B cell (primary cell): ENCODE results near the gene ATP13A5.

Experiments used
- CTCF ChIP-seq: fragments of 200-600 bp; IDR thresholded peaks from one replicate; pipeline ENCODE4 v1.8.0; 2022; ENCODE audit warnings: antibody characterized with exemption, mild to moderate bottlenecking
- EZH2 ChIP-seq: IDR thresholded peaks from 2 replicates; pipeline ENCODE4 v1.6.1; 2012; ENCODE audit warnings: borderline replicate concordance, low read depth, mild to moderate bottlenecking, moderate library complexity, low read length; ENCODE audit not compliant: insufficient read depth, poor library complexity, severe bottlenecking

- TF ChIP-seq EZH2 = no peak
- no peak for TF ChIP-seq CTCF
Measured at GRCh38 chr3:193240850-193241706, 137.5 kb downstream of the ATP13A5 start, which contains the start of gene PLAAT1.
